Fibroblast of skin of back (primary cell): Measurements from ENCODE around the gene MUTYH. TPM values are rescaled to one million over a fixed set of nuclear protein-coding genes. Genes with fewer than 3 reads are reported as not detected.
"Not testable (repeated sequence)": the region's sequence is repeated elsewhere in the genome, so short reads cannot be mapped to it uniquely, and the experiment has no call there.

Experiments
- DNase-seq: peaks from one replicate; pipeline ENCODE4 v3.0.0-alpha.2; 2013
- polyA plus RNA-seq, 2 experiments: library from polyadenylated mRNA; unstranded; fragments of 120-200 nt; gene quantifications; one replicate each; pipeline ENCODE4 v1.2.1, GENCODE V29; 2013; ENCODE audit not compliant: insufficient read length in 2 of 2

The MUTYH gene
- polyA plus RNA-seq (2013, experiment 1 of 2; ENCODE audit: insufficient read length), result 11.0 TPM
- 5.8 TPM for polyA plus RNA-seq (2013, experiment 2 of 2; ENCODE audit: insufficient read length)

GRCh38 chr1:45339789-45340558 lies at the start of gene MUTYH, which contains the start of gene TOE1:
Gene MUTYH, minus strand, starts transcription at chr1:45340440. Its CDS starts 5,935 bp downstream, at chr1:45334505.
Gene TOE1, plus strand, starts transcription at chr1:45340170. Its CDS starts 83 bp downstream, at chr1:45340253.
- DNase-seq, result peak; percentile 93

GRCh38 chr1:45386219-45386618 lies 46.0 kb upstream of the MUTYH start:
- DNase-seq, result no peak

DNA sequence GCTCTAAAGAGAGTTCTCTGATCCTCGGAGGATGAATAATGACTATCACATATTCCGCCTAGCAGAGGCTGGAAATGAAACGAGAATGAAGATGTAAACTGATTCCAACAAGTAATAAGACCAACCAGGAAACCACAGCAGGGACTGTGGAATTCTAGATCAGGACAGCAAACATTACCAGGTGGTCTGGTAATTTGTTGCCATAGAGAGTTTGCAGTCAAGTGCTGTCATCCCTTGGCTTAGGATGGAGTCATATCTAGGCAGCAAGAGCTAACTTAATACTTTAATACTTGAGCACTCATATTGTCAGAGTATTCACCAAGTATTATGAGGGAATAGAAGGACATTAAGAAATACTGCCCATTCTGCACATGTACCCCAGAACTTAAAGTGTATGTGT lies 45.1 kb upstream of the MUTYH start:
- no peak for DNase-seq

DNA sequence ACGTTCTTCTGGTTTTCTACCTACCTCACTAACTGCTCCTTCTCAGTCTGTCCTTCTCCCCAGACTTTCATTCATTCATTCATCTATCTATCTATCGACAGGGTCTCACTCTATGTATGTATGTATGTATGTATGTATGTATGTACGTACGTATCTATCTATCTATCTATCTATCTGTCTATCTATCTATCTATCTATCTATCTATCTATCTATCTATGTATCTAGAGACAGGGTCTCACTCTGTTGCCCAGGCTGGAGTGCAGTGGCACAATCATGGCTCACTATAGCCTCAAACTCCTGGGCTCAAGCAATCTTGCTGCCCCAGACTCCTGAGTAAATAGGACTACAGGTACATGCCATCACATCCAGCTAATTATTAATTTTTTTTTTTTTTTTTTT lies 44.0 kb upstream of the MUTYH start:
- not testable (repeated sequence) for DNase-seq

DNA sequence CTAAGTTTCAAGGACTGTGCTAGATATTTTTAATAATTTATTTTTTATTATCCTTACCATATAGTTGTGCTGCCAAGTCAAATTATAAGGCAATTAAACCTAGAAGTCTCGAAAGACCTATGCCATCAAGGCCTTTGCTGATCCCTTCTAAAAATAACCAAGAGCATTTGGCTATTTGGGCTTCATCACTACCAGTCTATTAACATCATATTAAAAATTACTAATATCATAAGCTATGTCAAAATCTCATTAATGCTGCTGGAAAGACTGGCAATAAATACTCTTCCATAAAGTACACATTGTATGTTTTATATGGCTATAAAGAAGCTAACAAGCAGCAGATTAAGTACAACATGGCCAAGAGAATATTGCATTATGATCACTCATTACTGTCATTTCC lies 43.0 kb upstream of the MUTYH start:
- DNase-seq, result no peak

GRCh38 chr1:45381243-45381642 lies 41.0 kb upstream of the MUTYH start:
- no peak for DNase-seq

GRCh38 chr1:45380730-45381129 lies 40.5 kb upstream of the MUTYH start:
- no peak for DNase-seq

GRCh38 chr1:45380125-45380524 lies 39.9 kb upstream of the MUTYH start:
- no peak for DNase-seq

- no peak for DNase-seq
Measured at GRCh38 chr1:45379524-45379923, 39.3 kb upstream of the MUTYH start.

- no peak for DNase-seq
Measured at GRCh38 chr1:45378184-45378583, 37.9 kb upstream of the MUTYH start.

DNA sequence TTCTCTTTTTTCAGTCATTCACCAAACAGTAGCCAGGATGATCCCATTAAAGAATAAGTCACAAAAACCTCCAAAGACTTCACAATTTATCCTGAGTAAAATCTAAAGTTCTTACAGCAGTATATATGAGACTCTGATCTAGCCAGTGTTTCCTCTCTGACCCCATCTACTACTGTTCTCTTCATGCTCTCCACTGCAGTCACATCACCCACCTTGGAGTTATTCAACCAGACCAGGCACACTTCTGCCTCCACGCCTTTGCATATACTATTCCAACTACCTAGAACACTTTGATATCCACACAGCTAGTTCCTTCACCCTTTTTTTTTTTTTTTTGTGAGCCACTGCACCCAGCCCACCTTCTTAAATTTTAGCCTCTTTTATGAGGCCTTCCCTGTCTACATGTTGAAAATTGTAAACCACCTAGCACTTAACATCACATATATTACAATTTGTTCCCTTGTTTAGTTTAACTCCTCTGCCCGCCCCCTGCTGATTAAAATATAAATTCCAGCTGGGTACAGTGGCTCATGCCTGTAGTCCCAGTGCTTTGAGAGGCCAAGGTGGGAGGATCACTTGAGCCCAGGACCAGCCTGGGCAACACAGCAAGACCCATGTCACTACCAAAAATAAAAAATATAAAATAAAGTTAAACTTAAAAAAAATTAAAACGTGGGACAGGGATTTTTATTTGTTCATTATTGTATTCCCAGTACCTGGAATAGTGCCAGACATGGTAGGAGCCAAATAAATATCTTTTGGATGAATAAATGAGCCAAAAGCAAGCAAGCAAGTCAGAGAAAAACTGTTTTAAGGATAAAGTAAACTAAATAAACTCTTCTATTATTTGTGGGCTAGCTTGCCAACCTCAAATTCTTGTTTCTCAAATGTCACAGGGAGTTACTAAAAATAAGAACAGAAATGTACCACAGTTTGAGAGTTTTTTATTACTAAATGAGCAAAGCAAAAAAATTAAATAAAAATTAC lies 35.2 kb upstream of the MUTYH start:
- DNase-seq, result no peak

DNA sequence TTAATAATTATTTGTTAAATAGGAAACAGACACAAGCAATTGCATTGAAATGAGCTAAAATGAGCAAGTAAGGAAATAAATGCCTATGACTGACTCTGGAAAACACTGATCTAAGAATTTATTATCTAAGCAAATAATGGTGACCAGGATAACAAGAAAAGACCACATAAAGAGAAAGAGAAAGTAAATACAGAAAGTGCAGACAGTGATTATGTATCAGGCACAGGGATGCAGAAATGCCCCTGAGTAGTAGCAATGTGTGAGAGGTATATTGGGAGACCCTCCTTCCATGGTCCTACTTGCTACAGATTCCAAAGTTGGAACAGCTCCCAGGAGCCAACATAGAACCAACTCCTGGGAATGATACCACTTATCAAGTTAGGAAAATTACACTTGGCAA lies 33.3 kb upstream of the MUTYH start:
- no peak for DNase-seq

DNA sequence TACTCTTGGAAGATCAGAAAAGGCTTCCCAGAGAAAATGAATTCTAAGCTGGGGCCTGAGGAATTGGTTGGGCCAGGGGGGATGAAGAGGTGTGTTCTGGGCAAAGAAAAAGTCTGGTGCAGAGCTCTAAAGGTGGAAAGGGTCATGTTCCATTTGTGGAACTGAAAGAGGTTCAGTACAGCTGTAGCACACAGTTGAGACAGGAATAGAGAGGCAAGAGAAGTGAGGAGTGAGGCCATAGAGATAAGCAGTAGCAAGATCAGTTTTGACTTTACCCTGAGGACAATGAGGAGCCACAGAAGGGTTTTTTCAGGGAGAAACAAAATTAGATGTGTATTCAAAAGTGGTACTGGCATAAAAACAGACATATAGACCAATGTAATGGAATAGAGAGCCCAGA lies 30.3 kb upstream of the MUTYH start:
- DNase-seq, result no peak

DNA sequence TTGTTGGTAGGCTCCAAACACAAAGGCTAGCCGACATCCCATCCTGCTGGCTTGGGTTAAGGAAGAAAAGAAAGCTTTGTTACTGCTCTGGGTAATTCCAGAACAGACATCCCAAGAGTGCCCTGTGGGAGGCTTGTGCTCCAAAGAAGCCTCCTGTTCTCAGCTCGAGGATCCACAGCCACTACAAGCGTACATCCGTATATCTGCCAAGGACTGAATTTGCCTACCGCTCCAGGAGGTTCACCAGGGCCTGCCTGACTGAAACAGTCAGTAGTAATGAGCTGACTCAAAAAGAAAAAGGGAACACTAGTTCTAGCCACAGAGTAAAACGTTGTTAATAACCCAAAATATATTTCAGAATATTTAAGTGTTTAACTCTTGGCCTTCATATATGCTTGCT lies 24.8 kb upstream of the MUTYH start:
- DNase-seq, result no peak

GRCh38 chr1:45364294-45364693 lies 24.1 kb upstream of the MUTYH start:
- DNase-seq, result no peak

DNA sequence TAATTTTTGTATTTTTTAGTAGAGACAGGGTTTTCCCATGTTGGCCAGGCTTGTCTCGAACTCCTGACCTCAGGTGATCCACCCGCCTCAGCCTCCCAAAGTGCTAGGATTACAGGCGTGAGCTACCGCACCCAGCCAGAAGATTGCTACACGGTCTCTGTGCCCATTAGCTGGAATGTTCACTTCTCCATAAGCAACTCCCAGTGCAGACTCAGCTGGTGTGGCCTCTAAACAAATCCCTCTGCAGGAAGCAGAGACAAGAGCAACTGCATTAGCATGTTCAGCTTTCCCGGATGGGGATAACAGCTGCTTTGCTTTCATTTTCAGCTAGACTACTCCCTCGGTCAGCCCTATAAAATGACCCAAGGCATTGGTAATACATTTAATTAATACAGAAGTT lies 20.7 kb upstream of the MUTYH start:
- peak; percentile 49 for DNase-seq

DNA sequence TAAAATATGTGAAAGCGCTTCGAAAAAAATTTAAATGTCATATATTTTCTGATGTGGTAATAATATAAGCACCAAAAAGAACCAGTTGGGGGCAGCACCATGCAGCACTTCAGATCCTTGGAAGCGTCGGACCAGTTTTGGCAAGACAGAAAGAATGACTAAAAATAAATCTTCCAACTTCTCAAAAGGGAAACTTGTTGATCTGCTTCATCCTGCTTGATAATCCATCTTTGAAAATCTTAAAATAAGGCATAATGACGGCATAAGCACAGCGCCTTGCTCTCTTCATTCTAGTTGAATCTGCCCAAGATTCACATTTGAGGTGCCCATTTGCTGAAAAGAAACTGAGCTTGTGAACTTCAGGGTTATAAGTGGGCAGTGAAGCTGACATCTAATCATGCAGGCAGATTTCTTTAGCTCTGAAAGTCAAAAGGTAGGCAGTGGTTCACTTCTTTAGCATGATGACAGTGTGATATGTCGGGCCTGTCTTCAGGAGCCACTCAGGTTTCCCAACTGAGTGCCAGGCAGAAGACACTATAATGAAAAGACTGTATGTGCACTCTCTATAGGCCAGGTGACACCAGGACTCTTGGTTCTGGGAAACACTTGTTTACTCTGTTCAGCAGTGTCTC lies 19.8 kb upstream of the MUTYH start:
- DNase-seq, result peak; percentile 63

DNA sequence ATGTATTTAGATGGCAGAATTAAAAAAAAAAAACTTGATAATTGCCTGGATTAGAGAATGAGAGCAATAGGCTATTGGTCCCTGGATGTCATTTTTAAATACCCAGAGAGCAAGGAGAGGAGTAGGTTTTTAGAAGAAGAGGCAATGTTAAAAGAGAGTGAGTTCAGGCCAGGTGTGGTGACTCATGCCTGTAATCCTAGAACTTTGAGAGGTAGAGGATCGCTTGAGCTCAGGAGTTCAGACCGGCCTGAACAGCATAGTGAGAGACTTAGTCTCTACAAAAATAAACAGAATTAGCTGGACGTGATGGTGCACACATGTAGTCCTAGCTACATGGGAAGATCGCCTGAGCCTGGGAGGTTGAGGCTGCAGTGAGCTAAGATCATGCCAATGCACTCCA lies 15.9 kb upstream of the MUTYH start:
- DNase-seq, result no peak

- no peak for DNase-seq
Measured at GRCh38 chr1:45355683-45356082, 15.4 kb upstream of the MUTYH start.

DNA sequence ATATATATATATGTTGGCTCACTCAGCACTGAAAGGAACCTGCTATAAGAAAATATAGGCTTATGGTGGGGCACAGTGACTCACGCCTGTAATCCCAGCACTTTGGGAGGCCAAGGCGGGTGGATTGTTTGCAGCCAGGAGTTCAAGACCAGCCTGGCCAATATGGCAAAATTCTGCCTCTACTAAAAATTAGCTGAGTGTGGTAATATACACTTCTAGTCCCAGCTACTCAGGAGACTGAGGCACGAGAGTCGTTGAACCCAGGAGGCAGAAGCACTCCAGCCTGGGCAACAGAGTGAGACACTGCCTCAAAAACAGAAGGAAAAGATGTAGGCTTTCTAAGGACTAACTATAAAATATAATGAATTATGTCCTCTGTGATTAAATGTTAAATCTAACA lies 14.6 kb upstream of the MUTYH start:
- no peak for DNase-seq

DNA sequence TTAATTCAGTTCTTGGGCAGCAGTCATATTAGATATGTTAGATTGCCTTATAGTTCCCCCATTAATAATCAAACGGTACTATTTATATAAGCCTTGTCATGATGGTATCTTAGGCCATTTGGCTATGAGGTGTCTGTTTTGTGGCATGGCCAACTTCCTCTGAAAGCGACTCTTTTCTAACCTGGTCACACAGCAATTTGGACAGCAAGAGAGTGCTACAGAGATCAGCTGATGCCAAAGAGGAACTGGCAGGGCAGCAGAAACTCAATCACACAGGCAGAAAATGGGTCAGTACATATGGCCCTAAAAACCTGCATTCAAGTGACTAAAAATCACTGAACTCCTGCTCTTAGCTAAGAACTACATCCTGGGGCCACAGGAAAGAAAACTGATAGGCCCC lies 13.4 kb upstream of the MUTYH start:
- DNase-seq, result no peak

DNA sequence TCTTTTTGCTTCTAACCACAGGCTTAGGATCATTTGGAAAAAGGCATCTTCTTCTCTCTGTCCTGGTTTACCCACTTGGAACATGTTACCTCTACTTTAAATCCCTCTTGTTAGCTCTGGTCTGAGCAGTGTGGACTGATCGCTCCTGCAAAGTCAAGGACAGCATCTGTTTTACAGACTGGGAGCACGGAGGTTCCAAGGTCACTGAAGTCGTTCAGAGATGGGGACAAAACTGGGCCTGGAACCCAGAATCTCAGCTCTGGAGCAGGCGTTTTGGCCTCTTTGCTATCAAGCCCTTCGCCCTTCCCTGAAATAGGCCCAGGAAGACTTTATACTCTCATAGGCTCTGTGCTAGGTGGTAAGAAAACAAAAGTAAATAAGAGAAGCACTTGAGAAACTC lies 11.3 kb upstream of the MUTYH start:
- no peak for DNase-seq
